Calu3 (cell line): ENCODE results near the gene ATCAY. TPM values are rescaled to one million over a fixed set of nuclear protein-coding genes. Genes with fewer than 3 reads are reported as not detected.
"Not testable (repeated sequence)": the region's sequence is repeated elsewhere in the genome, so short reads cannot be mapped to it uniquely, and the experiment has no call there.

Experiments
- BruUV-seq: library from RNA; stranded (reverse); fragments of 400-500 nt; replicated peaks from 2 replicates; lab custom pipeline; 2021; lab: Mats Ljungman, UMichigan
- CTCF ChIA-PET: fragments of 300-600 bp; sonication (Branson Sonifier 250); formaldehyde crosslinking; loops from one replicate; lab custom pipeline; 2022; ENCODE audit warnings: antibody characterized with exemption; lab: Charles Lee
- DNase-seq: peaks from one replicate; pipeline ENCODE4 v3.0.0; 2022
- H3K27ac Mint-ChIP-seq: one replicate; pipeline ENCODE4 v1.8.0; 2022; ENCODE audit warnings: mixed read lengths; ENCODE audit not compliant: unreplicated experiment
- H3K27me3 Mint-ChIP-seq: one replicate; pipeline ENCODE4 v1.8.0; 2022; ENCODE audit warnings: mixed read lengths; ENCODE audit not compliant: unreplicated experiment
- H3K36me3 Mint-ChIP-seq: one replicate; pipeline ENCODE4 v1.8.0; 2022; ENCODE audit warnings: mild to moderate bottlenecking, moderate library complexity, mixed read lengths; ENCODE audit not compliant: insufficient read depth, unreplicated experiment
- H3K4me1 Mint-ChIP-seq: one replicate; pipeline ENCODE4 v1.8.0; 2022; ENCODE audit warnings: mild to moderate bottlenecking, low read depth, mixed read lengths; ENCODE audit not compliant: unreplicated experiment
- H3K4me3 Mint-ChIP-seq: one replicate; pipeline ENCODE4 v1.8.0; 2022; ENCODE audit warnings: mild to moderate bottlenecking, low read depth, moderate library complexity, mixed read lengths; ENCODE audit not compliant: unreplicated experiment
- H3K9me3 Mint-ChIP-seq: one replicate; pipeline ENCODE4 v1.8.0; 2022; ENCODE audit warnings: low read depth, mixed read lengths; ENCODE audit not compliant: unreplicated experiment
- CTCF ChIP-seq: fragments of 200-600 bp; IDR thresholded peaks from one replicate; pipeline ENCODE4 v1.8.0; 2022; ENCODE audit warnings: antibody characterized with exemption; ENCODE audit not compliant: unreplicated experiment
- intact Hi-C: fragments of 100-400 bp; cut with micrococcal nuclease; formaldehyde crosslinking; loops from one replicate; pipeline ENCODE4 v1.10.0; 2022; ENCODE audit not compliant: unreplicated experiment
- total RNA-seq: library from RNA; stranded (reverse); gene quantifications from 2 replicates; pipeline ENCODE4 v1.2.3, GENCODE V29; 2022

The ATCAY gene
- total RNA-seq, 1 experiment from 2014 or later, result not detected

DNA sequence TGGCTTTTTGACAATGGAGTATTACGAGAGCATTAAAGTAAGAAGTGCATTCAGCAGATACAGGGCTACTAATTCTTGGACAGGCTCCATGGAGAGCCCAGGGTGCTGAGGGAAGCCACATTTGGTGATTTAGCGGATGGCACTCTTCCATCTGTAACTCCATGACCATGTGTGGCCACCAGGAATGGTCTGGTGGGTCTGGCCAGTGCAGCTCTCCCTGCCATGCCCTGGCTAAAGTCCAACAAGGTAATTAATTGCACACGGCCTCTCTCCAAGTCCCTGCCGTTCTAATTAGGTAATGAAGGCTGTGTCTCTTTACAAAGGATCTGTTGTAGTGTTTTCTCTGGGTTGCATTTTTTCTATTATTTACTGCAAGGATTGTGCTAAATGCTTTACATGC lies 7.3 kb upstream of the ATCAY start:
- no TSS peak for BruUV-seq
- Mint-ChIP-seq H3K4me1 (no peaks in the 10 kb centered on the region), H3K4me3 (no peak overlapping the region), H3K9me3 (no peaks in the 10 kb centered on the region), H3K27me3 (peaks cover 19% of the 10 kb centered on the region), H3K27ac (no peak overlapping the region), H3K36me3 (no peaks in the 10 kb centered on the region)
- TF ChIP-seq CTCF, result no peak
- intact Hi-C loops, result no loop called here
- DNase-seq, result no peak
- CTCF ChIA-PET, result no interaction called here

DNA sequence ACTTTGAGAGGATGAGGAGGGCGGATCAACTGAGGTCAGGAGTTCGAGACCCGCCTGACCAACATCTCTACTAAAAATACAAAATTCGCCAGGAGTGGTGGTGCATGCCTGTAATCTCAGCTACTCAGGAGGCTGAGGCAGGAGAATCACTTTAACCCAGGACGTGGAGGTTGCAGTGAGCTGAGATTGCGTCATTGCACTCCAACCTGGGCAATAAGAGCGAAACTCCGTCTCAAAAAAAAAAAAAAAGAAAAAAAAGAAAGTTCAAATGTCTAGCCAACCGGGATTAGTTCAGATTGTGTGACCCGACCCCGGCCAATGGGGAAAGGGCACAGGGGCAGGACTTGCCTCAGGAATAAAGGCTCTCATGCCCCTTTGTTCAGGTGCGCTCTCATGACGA lies 5.8 kb upstream of the ATCAY start:
- BruUV-seq, H3K4me3 Mint-ChIP-seq, H3K4me1 Mint-ChIP-seq, H3K27ac Mint-ChIP-seq, H3K36me3 Mint-ChIP-seq, H3K9me3 Mint-ChIP-seq, intact Hi-C loops, CTCF ChIA-PET, H3K27me3 Mint-ChIP-seq, DNase-seq: not testable (repeated sequence)

DNA sequence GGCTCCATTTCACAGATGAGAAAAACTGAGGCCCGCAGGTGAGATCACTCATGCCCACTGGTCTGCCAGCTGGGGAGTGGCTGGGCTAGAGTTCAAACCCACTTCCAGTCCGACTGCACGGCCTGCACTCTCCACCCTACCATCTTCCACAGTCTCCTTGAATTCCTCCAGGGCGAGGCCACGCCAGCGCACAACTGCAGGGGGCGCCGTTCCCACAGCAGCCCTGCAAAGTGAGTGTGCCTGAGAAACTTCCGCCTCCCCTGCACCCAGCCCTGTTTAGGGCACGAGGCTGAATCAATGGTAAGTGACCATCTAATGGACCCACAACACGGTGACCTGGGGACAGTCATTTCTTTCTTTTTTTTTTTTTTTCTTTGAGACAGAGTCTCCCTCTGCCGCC lies 829 bp upstream of the ATCAY start:
- DNase-seq, result no peak
- CTCF ChIA-PET, result no interaction called here

DNA sequence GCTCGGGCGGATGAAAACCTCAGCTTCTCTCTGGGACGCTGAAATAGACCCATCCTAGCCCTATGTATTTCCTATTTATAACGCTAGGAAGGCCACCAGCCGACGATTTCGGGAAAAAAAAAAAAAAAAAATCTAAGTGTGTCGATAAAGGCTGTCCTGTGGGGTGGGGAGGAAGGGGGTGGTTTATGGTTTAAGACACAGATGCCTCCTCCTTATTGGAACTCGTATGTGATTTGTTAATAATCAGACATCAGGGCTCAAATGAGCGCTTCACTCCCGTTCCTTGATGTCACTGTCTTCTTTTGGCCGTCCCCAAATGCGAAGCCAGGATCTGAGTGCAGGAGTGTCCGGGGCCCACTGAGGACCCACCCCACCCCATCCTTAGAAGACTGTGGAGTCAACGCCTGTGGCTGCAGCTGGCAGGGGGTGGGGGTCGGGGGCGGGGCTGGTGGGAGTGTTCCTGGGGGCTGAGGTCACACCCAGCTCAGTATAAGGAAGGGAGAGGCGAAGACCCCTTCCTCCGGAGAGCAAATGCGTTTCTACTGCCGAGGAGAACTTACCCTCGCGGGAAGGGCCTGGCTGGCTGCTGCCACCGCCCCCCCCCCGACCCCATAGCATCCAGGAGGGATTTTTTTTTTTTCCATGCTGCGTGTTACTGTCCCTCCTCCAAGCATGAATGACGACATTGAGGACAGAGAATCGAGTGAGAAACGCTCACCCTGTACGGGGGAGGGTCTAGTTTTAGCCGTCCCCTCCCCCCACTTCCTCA lies 971 bp downstream of the ATCAY start:
- Mint-ChIP-seq H3K4me3 (no peak overlapping the region), H3K27ac (no peak overlapping the region), H3K4me1 (no peaks in the 10 kb centered on the region), H3K36me3 (no peaks in the 10 kb centered on the region), H3K27me3 (peaks cover 24% of the 10 kb centered on the region), H3K9me3 (no peaks in the 10 kb centered on the region)
- no peak for DNase-seq
- no peak for TF ChIP-seq CTCF
- intact Hi-C loops, result no loop called here
- BruUV-seq, result no TSS peak
- CTCF ChIA-PET, result interaction anchor here (1.2 kb wide), 1 partner anchor 106 kb away, joined by 3 read pairs; no protein-coding TSS in a partner anchor

More for the DNA sequence above, 829 bp upstream of the ATCAY start:
- Mint-ChIP-seq H3K27ac (no peak overlapping the region), H3K4me1 (no peaks in the 10 kb centered on the region), H3K9me3 (no peaks in the 10 kb centered on the region), H3K27me3 (peaks cover 24% of the 10 kb centered on the region), H3K36me3 (no peaks in the 10 kb centered on the region), H3K4me3 (no peak overlapping the region)
- no peak for TF ChIP-seq CTCF
- intact Hi-C loops, result no loop called here
- no TSS peak for BruUV-seq

- H3K9me3 Mint-ChIP-seq, result no peaks in the 10 kb centered on the region
- H3K4me3 Mint-ChIP-seq, result no peak overlapping the region
- no peak for TF ChIP-seq CTCF
- BruUV-seq, result no TSS peak
- no peaks in the 10 kb centered on the region for H3K36me3 Mint-ChIP-seq
- CTCF ChIA-PET, result interaction anchor here (1.2 kb wide), 1 partner anchor 106 kb away, joined by 3 read pairs; no protein-coding TSS in a partner anchor
- peaks cover 24% of the 10 kb centered on the region for H3K27me3 Mint-ChIP-seq
- no peak overlapping the region for H3K27ac Mint-ChIP-seq
- no peaks in the 10 kb centered on the region for H3K4me1 Mint-ChIP-seq
- intact Hi-C loops, result no loop called here
- no peak for DNase-seq
Observed at GRCh38 chr19:3882041-3882384, 1.5 kb downstream of the ATCAY start.
